Osteoblast (primary cell): ENCODE measurements around the gene ATP13A2. TPM values are rescaled to one million over a fixed set of nuclear protein-coding genes. Genes with fewer than 3 reads are reported as not detected.

Source experiments
- DNase-seq: peaks from one replicate; pipeline ENCODE4 v3.0.0; 2011; ENCODE audit warnings: low spot score, mixed read lengths; ENCODE audit not compliant: insufficient read length; ENCODE audit errors: missing footprints
- H2AFZ ChIP-seq: 2 replicates; pipeline ENCODE4 v1.6.0; 2011; ENCODE audit warnings: mild to moderate bottlenecking, low read length
- H3K27ac ChIP-seq: 2 replicates; pipeline ENCODE4 v1.5.1; 2011; ENCODE audit warnings: mild to moderate bottlenecking, low read depth, low read length, moderate library complexity
- H3K27me3 ChIP-seq: 2 replicates; pipeline ENCODE4 v1.6.0; 2012; ENCODE audit warnings: mild to moderate bottlenecking, control low read depth, inconsistent platforms, low read length, moderate library complexity; ENCODE audit not compliant: insufficient read depth
- H3K36me3 ChIP-seq: 2 replicates; pipeline ENCODE4 v1.5.1; 2011; ENCODE audit warnings: mild to moderate bottlenecking, low read length, control low read depth, moderate library complexity; ENCODE audit not compliant: insufficient read depth
- H3K4me1 ChIP-seq: 2 replicates; pipeline ENCODE4 v1.5.1; 2011; ENCODE audit warnings: mild to moderate bottlenecking, low read length, control low read depth, moderate library complexity; ENCODE audit not compliant: insufficient read depth
- H3K4me2 ChIP-seq: 2 replicates; pipeline ENCODE4 v1.6.0; 2011; ENCODE audit warnings: mild to moderate bottlenecking, low read length; ENCODE audit not compliant: insufficient read depth
- H3K4me3 ChIP-seq: fragments of 200-600 bp; sonication (generic); 3 replicates; pipeline ENCODE4 v1.5.1; 2012; ENCODE audit warnings: mild to moderate bottlenecking, low read length, inconsistent platforms; ENCODE audit not compliant: insufficient read depth
- H3K79me2 ChIP-seq: 2 replicates; pipeline ENCODE4 v1.6.0; 2012; ENCODE audit warnings: mild to moderate bottlenecking, low read length, control low read depth, inconsistent platforms; ENCODE audit not compliant: insufficient read depth
- H3K9me3 ChIP-seq: 2 replicates; pipeline ENCODE4 v1.5.1; 2011; ENCODE audit warnings: low read depth, low read length, control low read depth
- H4K20me1 ChIP-seq: 2 replicates; pipeline ENCODE4 v1.6.0; 2012; ENCODE audit warnings: mild to moderate bottlenecking, low read length, control low read depth; ENCODE audit not compliant: insufficient read depth
- CTCF ChIP-seq: IDR thresholded peaks from 2 replicates; pipeline ENCODE4 v1.5.1; 2011; ENCODE audit warnings: mild to moderate bottlenecking, low read depth, low read length, moderate library complexity; ENCODE audit errors: extremely low read depth
- total RNA-seq: library from RNA; depleted of rRNA; stranded (reverse); fragments of >200 nt; gene quantifications from 2 replicates; pipeline ENCODE4 v1.2.3, GENCODE V29; 2012

ATP13A2 gene
- total RNA-seq, 1 donor: 34.4 TPM

GRCh38 chr1:17032741-17033140 lies 21.0 kb upstream of the ATP13A2 start:
- H3K79me2 ChIP-seq: peaks cover 14% of the 10 kb centered on the region
- no peak overlapping the region for H3K4me3 ChIP-seq
- no peak overlapping the region for H3K4me2 ChIP-seq
- peaks cover 2% of the 10 kb centered on the region for H4K20me1 ChIP-seq
- H3K36me3 ChIP-seq: peaks cover 42% of the 10 kb centered on the region
- H3K27me3 ChIP-seq: no peaks in the 10 kb centered on the region
- no peak for TF ChIP-seq CTCF
- no peak for DNase-seq
- no peaks in the 10 kb centered on the region for H3K4me1 ChIP-seq
- no peaks in the 10 kb centered on the region for H3K9me3 ChIP-seq
- no peak overlapping the region for H3K27ac ChIP-seq
- H2AFZ ChIP-seq: no peak overlapping the region

GRCh38 chr1:17031436-17031835 lies 19.7 kb upstream of the ATP13A2 start:
- H2AFZ ChIP-seq: no peak overlapping the region
- TF ChIP-seq CTCF: no peak
- peaks cover 12% of the 10 kb centered on the region for H3K79me2 ChIP-seq
- H3K36me3 ChIP-seq: peaks cover 55% of the 10 kb centered on the region
- no peak overlapping the region for H3K27ac ChIP-seq
- H3K9me3 ChIP-seq: no peaks in the 10 kb centered on the region
- no peaks in the 10 kb centered on the region for H3K4me1 ChIP-seq
- DNase-seq: no peak
- no peak overlapping the region for H3K4me3 ChIP-seq
- H3K4me2 ChIP-seq: no peak overlapping the region
- no peaks in the 10 kb centered on the region for H3K27me3 ChIP-seq
- H4K20me1 ChIP-seq: peaks cover 2% of the 10 kb centered on the region

- Histone ChIP-seq H3K4me2 (no peak overlapping the region), H3K9me3 (no peaks in the 10 kb centered on the region), H3K36me3 (peaks cover 64% of the 10 kb centered on the region), H3K27ac (no peak overlapping the region), H3K4me3 (no peak overlapping the region), H2AFZ (no peak overlapping the region), H3K4me1 (no peaks in the 10 kb centered on the region), H4K20me1 (peaks cover 2% of the 10 kb centered on the region), H3K79me2 (peaks cover 9% of the 10 kb centered on the region), H3K27me3 (no peaks in the 10 kb centered on the region)
- no peak for DNase-seq
- no peak for TF ChIP-seq CTCF
Measured at GRCh38 chr1:17030206-17030605, 18.5 kb upstream of the ATP13A2 start.

GRCh38 chr1:17028662-17029188 lies 17.0 kb upstream of the ATP13A2 start:
- Histone ChIP-seq H3K4me1 (no peaks in the 10 kb centered on the region), H3K36me3 (peaks cover 73% of the 10 kb centered on the region), H4K20me1 (peaks cover 2% of the 10 kb centered on the region), H2AFZ (no peak overlapping the region), H3K9me3 (no peaks in the 10 kb centered on the region), H3K4me2 (no peak overlapping the region), H3K79me2 (peaks cover 6% of the 10 kb centered on the region), H3K4me3 (no peak overlapping the region), H3K27ac (no peak overlapping the region), H3K27me3 (no peaks in the 10 kb centered on the region)
- TF ChIP-seq CTCF: no peak
- no peak for DNase-seq
